A549 treated with Mapracorat at 1 μM for 4 hours (cell line): ENCODE data around the gene CITED4. TPM values are rescaled to one million over a fixed set of nuclear protein-coding genes. Genes with fewer than 3 reads are reported as not detected.

ENCODE experiments used
- total RNA-seq: library from RNA; stranded (reverse); fragments of 200-300 nt; extraction: Qiagen RNA extraction; gene quantifications from 5 replicates; pipeline ENCODE4 v1.2.3, GENCODE V29; 2022

Gene CITED4
- 53.4 to 113 TPM (median 98.2 TPM) in 5 replicates for total RNA-seq

GRCh38 chr1:40862008-40862863, at the start of gene CITED4:
Gene CITED4 (minus strand): TSS chr1:40862363. CDS start chr1:40862127, 236 bp downstream.

Other genes with a start within 250 kb of the CITED4 start
- gene RIMS3, start 196.7 kb downstream of the CITED4 start, total RNA-seq: 0.97 to 1.3 TPM (median 1.1 TPM) in 5 replicates
- gene NFYC, start 170.7 kb downstream of the CITED4 start, total RNA-seq: 32.4 to 38.4 TPM (median 36.5 TPM) in 5 replicates
- 0.20 to 0.34 TPM (median 0.26 TPM) in 5 replicates for gene KCNQ4, start 78.6 kb downstream of the CITED4 start, total RNA-seq
- 86.4 to 112 TPM (median 90.7 TPM) in 5 replicates for gene CTPS1, start 117.3 kb upstream of the CITED4 start, total RNA-seq
- gene SLFNL1, start 159.4 kb upstream of the CITED4 start, total RNA-seq: 0.04 TPM in 1 of 5 replicates, not detected in the others